GM12878 (cell line): Measurements from ENCODE around the gene VWA8.

Source experiments
- BRCA1 ChIP-seq: IDR thresholded peaks from 2 replicates; pipeline ENCODE4 v1.6.1; 2011; ENCODE audit warnings: low read depth, low read length, improper control_type of control experiment
- CREB1 ChIP-seq: IDR thresholded peaks from 2 replicates; pipeline ENCODE4 v1.6.1; 2012; ENCODE audit warnings: low read depth, mild to moderate bottlenecking, inconsistent platforms
- ETV6 ChIP-seq, 2 experiments: fragments of 450-650 bp in 1 of 2; IDR thresholded peaks in 1 of 2; conservative IDR thresholded peaks in 1 of 2; 2 replicates each; pipeline ENCODE4 v1.6.1; 2014; ENCODE audit warnings: antibody characterized with exemption in 1 of 2, borderline replicate concordance in 1 of 2, low read depth in 1 of 2, mild to moderate bottlenecking in 1 of 2, moderate library complexity in 1 of 2
- GABPA ChIP-seq: IDR thresholded peaks from 2 replicates; pipeline ENCODE4 v1.6.1; 2014; ENCODE audit warnings: antibody characterized with exemption, low read depth, mild to moderate bottlenecking, inconsistent platforms
- HCFC1 ChIP-seq: fragments of 150-350 bp; IDR thresholded peaks from 2 replicates; pipeline ENCODE4 v1.6.1; 2014; ENCODE audit warnings: low read length
- NR2C2 ChIP-seq: IDR thresholded peaks from 2 replicates; pipeline ENCODE4 v1.6.1; 2011; ENCODE audit warnings: borderline replicate concordance, low read depth; ENCODE audit not compliant: control insufficient read depth, insufficient read length
- POLR2A ChIP-seq: IDR thresholded peaks from 2 replicates; pipeline ENCODE4 v1.6.1; 2011; ENCODE audit warnings: low read depth, mild to moderate bottlenecking, low read length
- STAT3 ChIP-seq: IDR thresholded peaks from 2 replicates; pipeline ENCODE4 v1.6.1; 2011; ENCODE audit warnings: low read depth, low read length, improper control_type of control experiment
- YY1 ChIP-seq: IDR thresholded peaks from 2 replicates; pipeline ENCODE4 v1.6.1; 2011; ENCODE audit warnings: low read depth, mild to moderate bottlenecking, low read length
- TF ChIP-seq, protein P1 (sequence below), 3 experiments: IDR thresholded peaks in 2 of 3; conservative IDR thresholded peaks in 1 of 3; 2 replicates each; pipeline ENCODE4 v1.5.1; 2011; ENCODE audit warnings: low read depth in 3 of 3, low read length in 3 of 3, mild to moderate bottlenecking in 3 of 3, control low read depth in 2 of 3, moderate library complexity in 2 of 3, inconsistent platforms in 1 of 3, mixed read lengths in 1 of 3; ENCODE audit not compliant: control insufficient read depth in 2 of 3, insufficient read depth in 1 of 3; ENCODE audit errors: extremely low read depth in 1 of 3
- TF ChIP-seq, protein P2 (sequence below): fragments of 450-650 bp; conservative IDR thresholded peaks from 2 replicates; pipeline ENCODE4 v1.6.1; 2017; ENCODE audit warnings: mild to moderate bottlenecking, moderate library complexity
- TF ChIP-seq, protein P3 (sequence below): fragments of 450-650 bp; IDR thresholded peaks from 2 replicates; pipeline ENCODE4 v1.6.1; 2017; ENCODE audit warnings: mild to moderate bottlenecking, low read depth, inconsistent platforms; ENCODE audit not compliant: poor library complexity, severe bottlenecking

DNA sequence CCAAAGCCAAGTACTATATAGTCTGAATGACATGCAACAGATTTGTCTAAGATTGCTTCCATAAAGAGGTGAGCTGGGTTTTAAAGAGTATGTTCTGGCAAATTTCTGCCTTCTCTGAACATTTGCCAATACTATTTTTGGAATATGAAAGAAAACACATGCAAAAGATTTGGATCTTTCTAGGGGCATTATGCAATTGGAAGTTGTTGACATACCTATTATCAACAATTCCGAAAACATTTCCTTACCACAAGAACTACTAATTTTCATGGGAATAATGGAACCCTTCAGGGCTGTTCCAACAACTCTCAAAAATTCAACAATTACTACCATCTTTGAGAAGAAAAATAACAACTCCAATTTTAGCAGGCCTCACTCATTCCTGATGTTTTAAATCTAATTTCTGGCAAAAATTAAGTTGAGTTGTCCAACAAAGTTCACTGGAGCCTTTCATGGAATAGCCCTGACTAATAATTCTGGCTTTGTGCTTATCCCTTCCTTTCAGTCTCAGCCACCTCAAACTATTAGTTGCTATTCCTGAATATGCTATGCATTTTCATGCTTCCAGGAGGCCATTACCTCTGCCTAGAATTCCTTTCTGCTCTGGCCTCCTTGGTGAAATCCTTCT, 253.6 kb downstream of the VWA8 start:
- TF ChIP-seq, protein P1, sequence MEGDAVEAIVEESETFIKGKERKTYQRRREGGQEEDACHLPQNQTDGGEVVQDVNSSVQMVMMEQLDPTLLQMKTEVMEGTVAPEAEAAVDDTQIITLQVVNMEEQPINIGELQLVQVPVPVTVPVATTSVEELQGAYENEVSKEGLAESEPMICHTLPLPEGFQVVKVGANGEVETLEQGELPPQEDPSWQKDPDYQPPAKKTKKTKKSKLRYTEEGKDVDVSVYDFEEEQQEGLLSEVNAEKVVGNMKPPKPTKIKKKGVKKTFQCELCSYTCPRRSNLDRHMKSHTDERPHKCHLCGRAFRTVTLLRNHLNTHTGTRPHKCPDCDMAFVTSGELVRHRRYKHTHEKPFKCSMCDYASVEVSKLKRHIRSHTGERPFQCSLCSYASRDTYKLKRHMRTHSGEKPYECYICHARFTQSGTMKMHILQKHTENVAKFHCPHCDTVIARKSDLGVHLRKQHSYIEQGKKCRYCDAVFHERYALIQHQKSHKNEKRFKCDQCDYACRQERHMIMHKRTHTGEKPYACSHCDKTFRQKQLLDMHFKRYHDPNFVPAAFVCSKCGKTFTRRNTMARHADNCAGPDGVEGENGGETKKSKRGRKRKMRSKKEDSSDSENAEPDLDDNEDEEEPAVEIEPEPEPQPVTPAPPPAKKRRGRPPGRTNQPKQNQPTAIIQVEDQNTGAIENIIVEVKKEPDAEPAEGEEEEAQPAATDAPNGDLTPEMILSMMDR (IDR thresholded peaks at IDR 0.05 in 2 of 3, conservative IDR thresholded peaks at IDR 0.05 in 1 of 3; ENCODE audit: control insufficient read depth in 2 of 3, extremely low read depth in 1 of 3, insufficient read depth in 1 of 3, low read depth in 3 of 3, low read length in 3 of 3): no peak
- TF ChIP-seq BRCA1: no peak
- TF ChIP-seq POLR2A: no peak
- no peak for TF ChIP-seq HCFC1
- TF ChIP-seq CREB1: no peak
- TF ChIP-seq ETV6 (conservative IDR thresholded peaks at IDR 0.05 in 1 of 2, IDR thresholded peaks at IDR 0.05 in 1 of 2; ENCODE audit: borderline replicate concordance in 1 of 2, low read depth in 1 of 2): no peak
- TF ChIP-seq YY1: no peak
- TF ChIP-seq GABPA: no peak
- TF ChIP-seq NR2C2: no peak
- TF ChIP-seq, protein P2, sequence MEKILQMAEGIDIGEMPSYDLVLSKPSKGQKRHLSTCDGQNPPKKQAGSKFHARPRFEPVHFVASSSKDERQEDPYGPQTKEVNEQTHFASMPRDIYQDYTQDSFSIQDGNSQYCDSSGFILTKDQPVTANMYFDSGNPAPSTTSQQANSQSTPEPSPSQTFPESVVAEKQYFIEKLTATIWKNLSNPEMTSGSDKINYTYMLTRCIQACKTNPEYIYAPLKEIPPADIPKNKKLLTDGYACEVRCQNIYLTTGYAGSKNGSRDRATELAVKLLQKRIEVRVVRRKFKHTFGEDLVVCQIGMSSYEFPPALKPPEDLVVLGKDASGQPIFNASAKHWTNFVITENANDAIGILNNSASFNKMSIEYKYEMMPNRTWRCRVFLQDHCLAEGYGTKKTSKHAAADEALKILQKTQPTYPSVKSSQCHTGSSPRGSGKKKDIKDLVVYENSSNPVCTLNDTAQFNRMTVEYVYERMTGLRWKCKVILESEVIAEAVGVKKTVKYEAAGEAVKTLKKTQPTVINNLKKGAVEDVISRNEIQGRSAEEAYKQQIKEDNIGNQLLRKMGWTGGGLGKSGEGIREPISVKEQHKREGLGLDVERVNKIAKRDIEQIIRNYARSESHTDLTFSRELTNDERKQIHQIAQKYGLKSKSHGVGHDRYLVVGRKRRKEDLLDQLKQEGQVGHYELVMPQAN: no peak
- no peak for TF ChIP-seq STAT3
- TF ChIP-seq, protein P3, sequence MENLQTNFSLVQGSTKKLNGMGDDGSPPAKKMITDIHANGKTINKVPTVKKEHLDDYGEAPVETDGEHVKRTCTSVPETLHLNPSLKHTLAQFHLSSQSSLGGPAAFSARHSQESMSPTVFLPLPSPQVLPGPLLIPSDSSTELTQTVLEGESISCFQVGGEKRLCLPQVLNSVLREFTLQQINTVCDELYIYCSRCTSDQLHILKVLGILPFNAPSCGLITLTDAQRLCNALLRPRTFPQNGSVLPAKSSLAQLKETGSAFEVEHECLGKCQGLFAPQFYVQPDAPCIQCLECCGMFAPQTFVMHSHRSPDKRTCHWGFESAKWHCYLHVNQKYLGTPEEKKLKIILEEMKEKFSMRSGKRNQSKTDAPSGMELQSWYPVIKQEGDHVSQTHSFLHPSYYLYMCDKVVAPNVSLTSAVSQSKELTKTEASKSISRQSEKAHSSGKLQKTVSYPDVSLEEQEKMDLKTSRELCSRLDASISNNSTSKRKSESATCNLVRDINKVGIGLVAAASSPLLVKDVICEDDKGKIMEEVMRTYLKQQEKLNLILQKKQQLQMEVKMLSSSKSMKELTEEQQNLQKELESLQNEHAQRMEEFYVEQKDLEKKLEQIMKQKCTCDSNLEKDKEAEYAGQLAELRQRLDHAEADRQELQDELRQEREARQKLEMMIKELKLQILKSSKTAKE: no peak
